ENCODE results near the gene ELL3.

DNA sequence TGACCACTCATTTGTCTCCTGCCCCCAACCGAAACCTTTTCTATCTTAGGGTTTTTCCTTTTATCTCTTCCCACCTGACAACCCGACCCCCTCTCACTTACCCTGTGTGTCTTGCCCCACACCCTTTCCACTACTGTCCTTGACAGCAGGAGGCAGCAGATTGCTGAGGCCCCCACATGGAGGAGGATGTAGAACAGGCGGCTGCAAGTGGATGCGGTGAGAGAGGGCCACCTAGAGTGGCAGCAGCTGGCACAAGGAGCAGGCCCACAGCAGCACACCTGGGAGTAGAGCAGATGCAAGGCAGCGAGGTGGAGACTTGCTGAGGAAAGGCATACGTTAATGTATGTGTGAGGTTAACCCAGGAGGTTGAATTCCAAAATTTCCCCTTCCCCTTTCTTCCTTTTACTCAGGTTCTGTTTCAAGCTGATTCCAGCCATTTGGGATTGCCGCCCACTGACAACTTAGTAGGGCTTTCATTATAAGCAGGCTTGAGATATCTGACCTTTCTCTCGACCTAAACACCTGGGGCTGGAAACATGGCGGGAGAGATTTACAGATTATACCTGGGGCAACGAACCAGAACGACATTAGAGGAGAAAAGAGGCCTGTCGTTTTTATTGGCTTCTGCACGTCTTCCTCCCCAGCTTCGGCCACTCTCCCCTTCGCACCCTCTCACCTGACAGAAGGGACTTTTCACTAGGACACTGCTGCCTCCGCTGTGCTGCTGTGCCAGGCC, 22.6 kb upstream of the ELL3 start:
- TF ChIP-seq CTCF (conservative IDR thresholded peaks at IDR 0.05; ENCODE audit: low read depth, low read length) (no peak), EZH2 (IDR thresholded peaks at IDR 0.05; ENCODE audit: borderline replicate concordance, low read depth, low read length, poor library complexity, severe bottlenecking) (no peak)

All from A673 (cell line).